MCF 10A (cell line): ENCODE data around the gene ZNF236. TPM values are rescaled to one million over a fixed set of nuclear protein-coding genes. Genes with fewer than 3 reads are reported as not detected.

Experiments used
- BruUV-seq: library from RNA; stranded (reverse); fragments of 400-500 nt; replicated peaks from 2 replicates; lab custom pipeline; 2021; lab: Mats Ljungman, UMichigan
- CTCF ChIA-PET: fragments of 300-600 bp; sonication (Branson Sonifier 250); formaldehyde crosslinking; extraction: SDS; loops from one replicate; lab custom pipeline; 2021; ENCODE audit warnings: antibody characterized with exemption, inconsistent platforms; lab: Yijun Ruan, JAX
- POLR2A ChIA-PET: fragments of 300-600, 350-650 bp; sonication (Branson Sonifier 250); formaldehyde crosslinking; extraction: SDS; loops from one replicate; lab custom pipeline; 2020; ENCODE audit warnings: antibody characterized with exemption, inconsistent platforms; lab: Yijun Ruan, JAX
- DNase-seq: peaks from one replicate; pipeline ENCODE4 v3.0.0-alpha.2; 2018; ENCODE audit not compliant: unreplicated experiment
- H3K27ac Mint-ChIP-seq: one replicate; pipeline ENCODE4 v1.8.0; 2022; ENCODE audit warnings: mild to moderate bottlenecking, low read depth, mixed read lengths; ENCODE audit not compliant: unreplicated experiment
- H3K27me3 Mint-ChIP-seq: one replicate; pipeline ENCODE4 v1.8.0; 2022; ENCODE audit warnings: mixed read lengths; ENCODE audit not compliant: insufficient read depth, unreplicated experiment
- H3K36me3 Mint-ChIP-seq: one replicate; pipeline ENCODE4 v1.8.0; 2022; ENCODE audit warnings: mild to moderate bottlenecking, moderate library complexity, mixed read lengths; ENCODE audit not compliant: insufficient read depth, unreplicated experiment
- H3K4me1 Mint-ChIP-seq: one replicate; pipeline ENCODE4 v1.8.0; 2022; ENCODE audit warnings: mixed read lengths; ENCODE audit not compliant: insufficient read depth, unreplicated experiment
- H3K4me3 Mint-ChIP-seq: one replicate; pipeline ENCODE4 v1.8.0; 2022; ENCODE audit warnings: mild to moderate bottlenecking, moderate library complexity, mixed read lengths; ENCODE audit not compliant: unreplicated experiment
- H3K9me3 Mint-ChIP-seq: one replicate; pipeline ENCODE4 v1.8.0; 2022; ENCODE audit warnings: mixed read lengths; ENCODE audit not compliant: unreplicated experiment
- CTCF ChIP-seq: fragments of 200-600 bp; IDR thresholded peaks from one replicate; pipeline ENCODE4 v1.8.0; 2022; ENCODE audit warnings: antibody characterized with exemption, mild to moderate bottlenecking; ENCODE audit not compliant: unreplicated experiment
- intact Hi-C: fragments of 100-400 bp; cut with micrococcal nuclease; formaldehyde crosslinking; loops from 2 replicates; pipeline ENCODE4 v1.14.1; 2022
- total RNA-seq: library from RNA; stranded (reverse); gene quantifications from 2 replicates; pipeline ENCODE4 v1.2.3, GENCODE V29; 2022

ZNF236 gene
- total RNA-seq, 1 experiment from 2014 or later, result 15.3 TPM

GRCh38 chr18:76873713-76874112, 51.4 kb downstream of the ZNF236 start:
- Mint-ChIP-seq H3K4me1 (no peaks in the 10 kb centered on the region), H3K27me3 (no peaks in the 10 kb centered on the region), H3K36me3 (peaks cover 53% of the 10 kb centered on the region), H3K9me3 (no peaks in the 10 kb centered on the region), H3K4me3 (no peak overlapping the region), H3K27ac (peak overlapping the region; percentile 60)
- DNase-seq, result no peak
- ChIA-PET POLR2A (no interaction called here), CTCF (interaction anchor here (0.6 to 1.1 kb wide), 4 partner anchors 69 to 96 kb away, joined by 3 to 5 read pairs (median 3); no protein-coding TSS in a partner anchor)
- BruUV-seq, result no TSS peak
- intact Hi-C loops, result loop anchor here (2.0 kb wide), 2 partner anchors 71 to 829 kb away; no protein-coding TSS in a partner anchor
- TF ChIP-seq CTCF, result no peak

GRCh38 chr18:76874642-76875389, 52.5 kb downstream of the ZNF236 start:
- ChIA-PET POLR2A (interaction anchor here (0.6 kb wide), 1 partner anchor 1249 kb away, joined by 3 read pairs; no protein-coding TSS in a partner anchor), CTCF (interaction anchor here (0.6 to 1.3 kb wide), 7 partner anchors 9 to 108 kb away, joined by 3 to 11 read pairs (median 3); no protein-coding TSS in a partner anchor)
- TF ChIP-seq CTCF, result no peak
- Mint-ChIP-seq H3K27ac (peak overlapping the region; percentile 60), H3K4me1 (no peaks in the 10 kb centered on the region), H3K4me3 (no peak overlapping the region), H3K9me3 (no peaks in the 10 kb centered on the region), H3K36me3 (peaks cover 56% of the 10 kb centered on the region), H3K27me3 (no peaks in the 10 kb centered on the region)
- intact Hi-C loops, result loop anchor here (1.0 to 2.0 kb wide), 3 partner anchors 72 to 828 kb away; no protein-coding TSS in a partner anchor
- no peak for DNase-seq
- no TSS peak for BruUV-seq

GRCh38 chr18:76875390-76876325, 53.3 kb downstream of the ZNF236 start:
- peak overlapping the region; percentile 60 for H3K27ac Mint-ChIP-seq
- no peaks in the 10 kb centered on the region for H3K9me3 Mint-ChIP-seq
- DNase-seq, result peak; percentile 60
- TSS peak; percentile 55 for BruUV-seq
- CTCF ChIA-PET, result interaction anchor here (0.6 to 1.8 kb wide), 10 partner anchors 10 to 190 kb away, joined by 3 to 9 read pairs (median 4); no protein-coding TSS in a partner anchor
- H3K4me3 Mint-ChIP-seq, result no peak overlapping the region
- TF ChIP-seq CTCF, result peak; percentile 59
- peaks cover 57% of the 10 kb centered on the region for H3K36me3 Mint-ChIP-seq
- intact Hi-C loops, result loop anchor here (1.0 to 2.0 kb wide), 3 partner anchors 73 to 827 kb away; no protein-coding TSS in a partner anchor
- no peaks in the 10 kb centered on the region for H3K4me1 Mint-ChIP-seq
- H3K27me3 Mint-ChIP-seq, result no peaks in the 10 kb centered on the region
- POLR2A ChIA-PET, result no interaction called here
